PC-9 (cell line): ENCODE results near the gene BANP. TPM values are rescaled to one million over a fixed set of nuclear protein-coding genes. Genes with fewer than 3 reads are reported as not detected.
"Not testable (repeated sequence)": the region's sequence is repeated elsewhere in the genome, so short reads cannot be mapped to it uniquely, and the experiment has no call there.

ENCODE experiments used
- BruUV-seq: library from RNA; stranded (reverse); fragments of 400-500 nt; replicated peaks from 2 replicates; lab custom pipeline; 2021; lab: Mats Ljungman, UMichigan
- CTCF ChIA-PET: fragments of 300-600 bp; sonication (Branson Sonifier 250); formaldehyde crosslinking; loops from one replicate; lab custom pipeline; 2022; ENCODE audit warnings: antibody characterized with exemption; lab: Charles Lee
- POLR2A ChIA-PET: fragments of 300-600 bp; sonication (Branson Sonifier 250); formaldehyde crosslinking; loops from one replicate; lab custom pipeline; 2022; ENCODE audit warnings: antibody characterized with exemption; ENCODE audit not compliant: unreplicated experiment; lab: Charles Lee
- DNase-seq, 2 experiments: peaks; one replicate each; pipeline versions ENCODE4 v3.0.0 to v3.0.0-alpha.2; 2015 to 2022; ENCODE audit warnings: mixed read lengths in 1 of 2
- H2AFZ ChIP-seq: fragments of 200-600 bp; sonication (generic); 2 replicates; pipeline ENCODE4 v1.8.1; 2017; ENCODE audit warnings: antibody characterized with exemption
- H3F3A ChIP-seq: fragments of 200-600 bp; sonication (generic); 2 replicates; pipeline ENCODE4 v1.8.1; 2017; ENCODE audit warnings: antibody characterized with exemption, mild to moderate bottlenecking, low read depth; ENCODE audit not compliant: insufficient read depth
- H3K27ac ChIP-seq: fragments of 200-600 bp; sonication (generic); 2 replicates; pipeline ENCODE4 v1.6.1; 2016; ENCODE audit warnings: mixed run types
- H3K27me3 ChIP-seq: fragments of 200-600 bp; sonication (generic); 2 replicates; pipeline ENCODE4 v1.6.1; 2016; ENCODE audit warnings: low read depth, mixed run types; ENCODE audit not compliant: insufficient read depth
- H3K36me3 ChIP-seq: fragments of 200-600 bp; sonication (generic); 2 replicates; pipeline ENCODE4 v1.6.1; 2016; ENCODE audit warnings: low read depth, mixed run types
- H3K4me1 ChIP-seq: fragments of 200-600 bp; sonication (generic); replicated peaks from 2 replicates; pipeline ENCODE4 v1.6.1; 2016; ENCODE audit warnings: mixed run types; ENCODE audit not compliant: insufficient read depth
- H3K4me2 ChIP-seq: fragments of 200-600 bp; sonication (generic); 2 replicates; pipeline ENCODE4 v1.6.1; 2017; ENCODE audit warnings: mixed run types
- H3K4me3 ChIP-seq: fragments of 200-600 bp; sonication (generic); 2 replicates; pipeline ENCODE4 v1.6.1; 2016; ENCODE audit warnings: mixed run types
- H3K79me2 ChIP-seq: fragments of 200-600 bp; sonication (generic); 2 replicates; pipeline ENCODE4 v1.6.1; 2017; ENCODE audit warnings: low read depth, mixed run types
- H3K9me2 ChIP-seq: fragments of 200-600 bp; sonication (generic); 2 replicates; pipeline ENCODE4 v1.8.1; 2017; ENCODE audit warnings: mild to moderate bottlenecking; ENCODE audit not compliant: insufficient read depth
- H3K9me3 ChIP-seq: fragments of 200-600 bp; sonication (generic); 2 replicates; pipeline ENCODE4 v1.8.1; 2016; ENCODE audit warnings: low read depth; ENCODE audit not compliant: insufficient read depth
- H4K20me1 ChIP-seq: fragments of 200-600 bp; sonication (generic); 2 replicates; pipeline ENCODE4 v1.8.1; 2017; ENCODE audit not compliant: insufficient read depth
- EZH2 ChIP-seq: fragments of 200-600 bp; sonication (generic); IDR thresholded peaks from 2 replicates; pipeline ENCODE4 v1.8.0; 2017; ENCODE audit warnings: antibody characterized with exemption, low read depth
- intact Hi-C: fragments of 100-400 bp; cut with micrococcal nuclease; formaldehyde crosslinking; loops from one replicate; pipeline ENCODE4 v1.10.0; 2022; ENCODE audit not compliant: unreplicated experiment
- total RNA-seq: library from RNA; stranded (reverse); gene quantifications from 2 replicates; pipeline ENCODE4 v1.2.3, GENCODE V29; 2021
- TF ChIP-seq, protein P1 (sequence below): fragments of 200-600 bp; sonication (generic); conservative IDR thresholded peaks from 2 replicates; pipeline ENCODE4 v1.6.1; 2017; ENCODE audit warnings: mixed run types, antibody characterized with exemption, mild to moderate bottlenecking, moderate library complexity

BANP gene
- total RNA-seq, 1 experiment from 2014 or later: 73.2 TPM

DNA sequence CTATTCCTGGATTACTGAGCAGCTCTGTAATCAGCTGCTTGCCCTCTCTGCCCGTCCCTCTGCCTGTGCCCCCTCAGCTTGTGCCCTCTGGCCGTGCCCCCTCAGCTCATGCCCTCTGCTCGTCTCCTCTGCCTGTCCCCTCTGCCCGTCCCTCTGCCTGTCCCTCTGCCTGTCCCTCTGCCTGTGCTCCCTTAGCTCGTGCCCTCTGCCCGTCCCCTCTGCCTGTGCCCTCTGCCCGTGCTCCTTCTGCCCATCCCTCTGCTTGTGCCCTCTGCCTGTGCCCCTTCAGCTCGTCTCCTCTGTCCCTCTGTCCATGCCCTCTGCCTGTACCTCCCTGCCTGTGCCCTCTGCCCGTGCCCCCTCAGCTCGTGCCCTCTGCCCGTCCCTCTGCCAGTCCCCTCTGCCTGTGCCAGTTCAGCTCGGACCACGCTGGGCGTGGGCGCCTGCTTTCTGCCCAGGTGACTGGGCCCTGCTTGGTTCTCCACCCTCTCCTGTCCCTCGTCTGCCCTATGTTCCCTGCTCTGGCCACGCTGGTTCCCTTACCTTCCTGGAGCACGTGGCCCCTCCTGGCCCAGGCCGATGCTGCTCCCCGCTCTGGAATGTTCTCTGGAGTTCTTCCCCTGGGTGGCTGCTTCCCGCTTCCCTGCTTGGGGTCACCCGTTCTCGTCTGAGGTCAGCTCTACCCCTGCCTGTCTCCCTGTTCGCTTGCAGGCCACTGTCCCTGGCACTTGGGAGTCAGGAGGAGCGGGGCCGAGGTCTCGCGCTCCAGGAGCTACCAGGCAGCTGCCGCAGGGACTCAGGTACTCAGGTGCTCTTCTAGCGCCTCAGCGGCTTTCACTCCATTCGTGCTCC, 63.9 kb downstream of the BANP start:
- H3K27ac ChIP-seq: no peak overlapping the region
- H4K20me1 ChIP-seq: no peaks in the 10 kb centered on the region
- intact Hi-C loops: no loop called here
- no peaks in the 10 kb centered on the region for H3K79me2 ChIP-seq
- no peak for TF ChIP-seq EZH2
- TF ChIP-seq, protein P1, sequence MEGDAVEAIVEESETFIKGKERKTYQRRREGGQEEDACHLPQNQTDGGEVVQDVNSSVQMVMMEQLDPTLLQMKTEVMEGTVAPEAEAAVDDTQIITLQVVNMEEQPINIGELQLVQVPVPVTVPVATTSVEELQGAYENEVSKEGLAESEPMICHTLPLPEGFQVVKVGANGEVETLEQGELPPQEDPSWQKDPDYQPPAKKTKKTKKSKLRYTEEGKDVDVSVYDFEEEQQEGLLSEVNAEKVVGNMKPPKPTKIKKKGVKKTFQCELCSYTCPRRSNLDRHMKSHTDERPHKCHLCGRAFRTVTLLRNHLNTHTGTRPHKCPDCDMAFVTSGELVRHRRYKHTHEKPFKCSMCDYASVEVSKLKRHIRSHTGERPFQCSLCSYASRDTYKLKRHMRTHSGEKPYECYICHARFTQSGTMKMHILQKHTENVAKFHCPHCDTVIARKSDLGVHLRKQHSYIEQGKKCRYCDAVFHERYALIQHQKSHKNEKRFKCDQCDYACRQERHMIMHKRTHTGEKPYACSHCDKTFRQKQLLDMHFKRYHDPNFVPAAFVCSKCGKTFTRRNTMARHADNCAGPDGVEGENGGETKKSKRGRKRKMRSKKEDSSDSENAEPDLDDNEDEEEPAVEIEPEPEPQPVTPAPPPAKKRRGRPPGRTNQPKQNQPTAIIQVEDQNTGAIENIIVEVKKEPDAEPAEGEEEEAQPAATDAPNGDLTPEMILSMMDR: no peak
- no peak overlapping the region for H3K4me2 ChIP-seq
- no peaks in the 10 kb centered on the region for H3K9me3 ChIP-seq
- BruUV-seq: no TSS peak
- H3K4me1 ChIP-seq: no peaks in the 10 kb centered on the region
- no peaks in the 10 kb centered on the region for H3K27me3 ChIP-seq
- no peak overlapping the region for H2AFZ ChIP-seq
- no peaks in the 10 kb centered on the region for H3F3A ChIP-seq
- DNase-seq: no peak
- H3K4me3 ChIP-seq: no peak overlapping the region
- POLR2A ChIA-PET: interaction anchor here (0.6 kb wide), 1 partner anchor 117 kb away, joined by 5 read pairs; no protein-coding TSS in a partner anchor
- H3K36me3 ChIP-seq: no peaks in the 10 kb centered on the region
- H3K9me2 ChIP-seq: no peaks in the 10 kb centered on the region
- CTCF ChIA-PET: no interaction called here

- Histone ChIP-seq H3K79me2 (no peaks in the 10 kb centered on the region), H3K27me3 (no peaks in the 10 kb centered on the region), H3K9me3 (no peaks in the 10 kb centered on the region), H2AFZ (no peak overlapping the region), H3K9me2 (no peaks in the 10 kb centered on the region), H3K4me2 (no peak overlapping the region), H3K4me3 (no peak overlapping the region), H3F3A (no peaks in the 10 kb centered on the region), H3K27ac (no peak overlapping the region), H4K20me1 (no peaks in the 10 kb centered on the region), H3K36me3 (no peaks in the 10 kb centered on the region), H3K4me1 (no peaks in the 10 kb centered on the region)
- TF ChIP-seq, protein P1: no peak
- TF ChIP-seq EZH2: no peak
- DNase-seq: no peak
- ChIA-PET CTCF (no interaction called here), POLR2A (no interaction called here)
- no TSS peak for BruUV-seq
- intact Hi-C loops: no loop called here
Measured at GRCh38 chr16:88015806-88016140, 64.5 kb downstream of the BANP start.

DNA sequence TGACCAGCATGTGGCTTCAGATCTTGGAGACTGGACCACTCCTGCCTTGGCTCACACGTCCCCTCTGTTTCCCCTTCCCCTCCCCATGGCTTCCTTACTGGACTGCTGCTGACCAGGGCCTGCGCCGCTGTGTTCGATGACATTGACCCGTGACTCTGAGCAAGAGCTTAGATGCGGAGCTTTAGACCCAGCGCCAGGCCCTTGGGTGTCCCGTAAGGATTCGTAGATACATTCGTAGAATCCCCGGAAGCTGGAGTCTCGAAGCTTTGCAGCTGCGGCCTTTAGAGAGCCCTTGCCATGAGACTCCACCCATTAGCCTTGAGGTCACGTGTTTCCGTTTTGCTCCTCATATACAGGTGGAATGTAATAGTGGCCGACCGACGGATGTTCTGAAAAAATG, 65.2 kb downstream of the BANP start:
- POLR2A ChIA-PET, H3K4me3 ChIP-seq, H3K79me2 ChIP-seq, H3K4me1 ChIP-seq, H3K27me3 ChIP-seq, H3F3A ChIP-seq, H3K36me3 ChIP-seq, intact Hi-C loops, H3K27ac ChIP-seq, H2AFZ ChIP-seq, BruUV-seq, H3K9me2 ChIP-seq, CTCF ChIA-PET, H3K9me3 ChIP-seq, H4K20me1 ChIP-seq, DNase-seq, H3K4me2 ChIP-seq: not testable (repeated sequence)
